ENCODE data around the gene CES1.

Gene CES1

GRCh38 chr16:55832773-55833691, at the start of gene CES1:
TSS of gene CES1 (minus strand) at chr16:55833096. CDS start at chr16:55833055, 41 bp downstream.
- ChIA-PET CTCF (interaction anchor here (1.0 to 1.8 kb wide), 2 partner anchors 9 to 368 kb away, joined by 4 to 6 read pairs; no protein-coding TSS in a partner anchor), POLR2A (no interaction called here)
- DNase-seq (ENCODE audit: extremely low spot score), result no peak
- TF ChIP-seq CTCF (IDR thresholded peaks at IDR 0.05; ENCODE audit: control extremely low read depth, extremely low read depth, low read depth, missing control alignments), result no peak

GRCh38 chr16:55876854-55877253, 44.0 kb upstream of the CES1 start:
- no peak for DNase-seq (ENCODE audit: extremely low spot score)
- POLR2A ChIA-PET, result no interaction called here
- TF ChIP-seq CTCF (IDR thresholded peaks at IDR 0.05; ENCODE audit: control extremely low read depth, extremely low read depth, low read depth, missing control alignments), result no peak
- CTCF ChIA-PET, result no interaction called here

GRCh38 chr16:55875273-55875672, 42.4 kb upstream of the CES1 start, which contains the start of gene CES5A:
TSS of gene CES5A (minus strand) at chr16:55875373. CDS start at chr16:55875221, 152 bp downstream.
- TF ChIP-seq CTCF (IDR thresholded peaks at IDR 0.05; ENCODE audit: control extremely low read depth, extremely low read depth, low read depth, missing control alignments), result no peak
- CTCF ChIA-PET, result no interaction called here
- POLR2A ChIA-PET, result no interaction called here
- no peak for DNase-seq (ENCODE audit: extremely low spot score)

GRCh38 chr16:55873122-55873521, 40.2 kb upstream of the CES1 start:
- no peak for TF ChIP-seq CTCF (IDR thresholded peaks at IDR 0.05; ENCODE audit: control extremely low read depth, extremely low read depth, low read depth, missing control alignments)

GRCh38 chr16:55872130-55872529, 39.2 kb upstream of the CES1 start:
- DNase-seq (ENCODE audit: extremely low spot score), result no peak
- TF ChIP-seq CTCF (IDR thresholded peaks at IDR 0.05; ENCODE audit: control extremely low read depth, extremely low read depth, low read depth, missing control alignments), result no peak
- ChIA-PET CTCF (no interaction called here), POLR2A (no interaction called here)

More at GRCh38 chr16:55873122-55873521, 40.2 kb upstream of the CES1 start:
- no peak for DNase-seq (ENCODE audit: extremely low spot score)
- ChIA-PET POLR2A (no interaction called here), CTCF (no interaction called here)

- POLR2A ChIA-PET, result no interaction called here
- DNase-seq (ENCODE audit: extremely low spot score), result no peak
- no peak for TF ChIP-seq CTCF (IDR thresholded peaks at IDR 0.05; ENCODE audit: control extremely low read depth, extremely low read depth, low read depth, missing control alignments)
- CTCF ChIA-PET, result no interaction called here
Observed at GRCh38 chr16:55871411-55872038, 38.6 kb upstream of the CES1 start.
